GM19238 (cell line): ENCODE data around the gene SYTL4.
"Not testable (repeated sequence)": the region's sequence is repeated elsewhere in the genome, so short reads cannot be mapped to it uniquely, and the experiment has no call there.

Experiments used
- DNase-seq: peaks from one replicate; pipeline ENCODE4 v3.0.0; 2011; ENCODE audit warnings: low spot score; ENCODE audit not compliant: insufficient read length

The SYTL4 gene

GRCh38 chrX:100731441-100732281 is at the start of gene SYTL4:
SYTL4 (minus strand) TSS chrX:100732121; CDS start chrX:100702037, 30,084 bp downstream.
- no peak for DNase-seq

GRCh38 chrX:100769439-100769838 is 37.5 kb upstream of the SYTL4 start:
- DNase-seq, result not testable (repeated sequence)

DNA sequence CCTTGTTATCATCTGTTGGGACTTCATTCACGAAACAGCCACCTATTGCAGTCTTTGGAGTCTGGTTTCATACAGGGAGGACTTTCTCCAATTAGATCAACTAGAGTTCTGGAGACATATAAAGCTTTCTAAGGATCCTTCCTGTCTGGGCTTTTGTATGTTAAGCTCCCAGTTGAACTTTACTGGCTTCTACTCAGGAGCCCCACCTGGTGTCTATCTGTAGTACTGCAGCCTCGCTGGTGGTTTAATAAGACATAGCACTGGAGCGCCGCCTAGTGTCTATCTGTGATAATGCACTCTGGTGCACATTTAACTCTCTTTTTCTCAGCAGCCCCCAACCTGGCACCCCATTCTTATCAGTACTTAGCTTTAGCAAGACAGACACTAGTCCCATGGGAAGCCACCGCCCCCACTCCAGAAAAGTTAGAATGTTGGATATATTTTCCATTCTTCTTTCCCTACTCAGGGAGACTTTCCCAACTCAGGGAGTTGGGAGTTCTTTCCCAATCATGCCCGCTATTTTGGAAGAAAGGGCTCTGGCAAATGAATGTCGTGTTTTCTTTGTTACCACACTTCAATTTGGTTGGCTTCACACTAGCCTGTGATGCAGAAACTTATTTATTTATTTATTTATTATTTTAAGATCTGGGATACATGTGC is 36.9 kb upstream of the SYTL4 start:
- DNase-seq, result peak; percentile 35

DNA sequence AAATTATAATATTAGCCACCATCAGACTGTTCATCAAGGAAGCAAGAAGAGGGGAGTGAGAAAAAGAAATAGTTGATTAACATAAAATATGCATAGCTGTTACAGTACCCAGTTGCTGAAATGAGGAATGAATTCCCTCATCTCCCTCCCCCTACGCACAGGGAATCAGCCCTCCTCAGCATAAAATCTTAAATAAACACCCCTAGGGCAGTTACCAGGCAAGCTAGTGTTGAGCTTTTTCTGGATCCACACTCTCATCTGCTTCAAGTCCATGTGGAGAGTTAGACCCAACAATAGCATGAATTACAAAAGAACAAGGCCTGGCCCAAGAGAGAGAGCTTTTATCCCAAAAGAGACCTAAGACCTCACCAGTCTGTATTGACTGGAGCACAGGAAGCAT is 19.0 kb upstream of the SYTL4 start:
- DNase-seq, result no peak

GRCh38 chrX:100748108-100748507 is 16.2 kb upstream of the SYTL4 start:
- no peak for DNase-seq

DNA sequence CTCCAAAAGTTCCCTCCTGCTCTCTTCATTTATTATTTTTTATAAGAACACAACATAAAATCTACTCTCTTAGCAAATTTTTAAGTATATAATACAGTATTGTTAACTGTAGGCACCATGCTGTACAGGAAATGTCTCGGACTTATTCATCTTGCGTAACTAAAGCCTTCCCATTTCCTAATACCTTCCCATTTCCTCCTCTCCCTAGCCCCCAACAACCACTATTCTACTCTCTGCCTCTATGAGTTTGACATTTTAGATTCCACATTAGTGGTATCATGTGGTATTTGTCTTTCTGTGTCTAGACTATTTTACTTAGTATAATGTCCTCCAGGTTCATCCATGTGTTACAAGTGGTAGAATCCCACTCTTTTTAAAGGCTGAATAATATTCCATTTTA is 15.8 kb upstream of the SYTL4 start:
- no peak for DNase-seq

- no peak for DNase-seq
Measured at GRCh38 chrX:100747090-100747489, 15.2 kb upstream of the SYTL4 start.

DNA sequence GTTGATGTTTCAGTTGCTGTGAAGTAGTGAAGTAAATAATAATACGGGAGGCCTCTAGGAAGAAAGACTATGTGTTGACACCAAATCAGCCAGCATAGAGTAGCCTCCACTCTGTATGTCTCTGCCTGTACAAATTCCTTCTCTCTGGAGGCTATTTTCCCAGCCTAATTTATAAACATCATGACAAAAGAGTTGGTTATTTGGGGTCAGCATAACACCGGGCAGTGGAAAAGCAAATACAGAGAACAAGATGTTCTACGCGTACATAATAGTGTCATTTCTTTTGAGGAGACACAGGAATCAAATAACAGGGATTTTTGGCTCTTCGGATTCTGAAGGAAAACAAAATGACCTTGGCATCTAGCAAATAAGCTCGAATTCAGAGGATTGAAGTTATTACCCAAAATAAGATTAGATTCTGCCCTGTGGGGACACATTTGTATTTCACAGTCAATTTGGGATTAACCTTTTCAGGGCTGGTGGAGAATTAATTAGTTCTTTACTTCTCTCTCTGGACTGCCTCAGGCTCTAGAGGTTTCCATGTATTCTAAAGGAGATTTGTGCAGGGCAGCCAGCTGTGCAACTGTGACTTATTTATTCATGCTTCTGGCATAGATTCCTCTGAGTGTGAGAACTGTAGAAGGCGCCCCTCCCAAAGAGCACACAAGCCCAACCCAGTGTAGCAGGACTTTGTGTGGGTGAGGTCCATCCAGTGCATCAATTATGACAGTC is 14.1 kb upstream of the SYTL4 start:
- no peak for DNase-seq

DNA sequence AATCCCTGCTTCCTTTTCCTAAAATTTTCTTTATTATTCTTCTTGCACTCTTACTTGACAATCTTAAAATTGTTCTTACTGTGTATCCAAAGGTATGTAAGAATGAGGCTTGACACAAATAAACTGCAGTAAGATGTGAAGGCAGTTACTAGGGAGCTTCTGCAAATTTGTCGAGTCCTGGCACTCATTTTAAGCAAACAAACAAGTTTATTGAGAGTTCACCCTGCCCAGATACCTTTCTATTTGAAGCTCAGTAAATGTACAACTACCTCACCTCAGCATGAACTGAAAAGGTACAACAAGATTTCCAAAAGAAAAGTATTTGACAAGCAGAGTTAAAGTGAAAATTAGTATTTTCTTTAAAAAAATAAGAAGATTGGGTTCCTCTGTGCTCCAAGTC is 13.3 kb upstream of the SYTL4 start:
- DNase-seq, result no peak

DNA sequence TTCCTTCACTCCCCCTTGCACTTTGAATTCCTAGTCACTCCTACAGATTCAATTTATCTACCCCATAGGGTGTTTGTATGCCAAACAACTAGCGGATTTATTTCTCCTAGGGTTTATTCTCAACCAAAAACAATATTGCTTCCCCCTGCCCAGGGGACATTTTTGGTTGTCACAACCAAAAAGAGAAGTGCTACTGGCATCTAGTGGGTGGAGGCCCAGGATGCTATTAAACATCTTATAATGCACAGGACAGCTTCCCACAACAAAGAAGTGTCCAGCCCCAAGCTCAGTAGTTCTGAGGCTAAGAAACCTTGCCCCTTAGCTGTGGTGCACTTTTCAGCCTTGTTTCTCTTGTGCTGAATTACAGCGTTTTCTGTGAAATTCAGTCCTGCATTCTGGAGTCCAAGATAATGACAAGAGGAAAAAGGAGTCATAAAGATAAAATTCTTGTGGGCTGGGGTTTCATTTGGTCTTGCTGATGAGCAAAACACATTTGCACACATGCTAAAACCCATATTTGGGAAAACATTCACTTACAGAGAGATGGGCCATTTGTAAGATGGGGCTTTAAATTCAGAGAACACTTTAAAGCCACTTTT is 11.2 kb upstream of the SYTL4 start:
- no peak for DNase-seq

- DNase-seq, result not testable (repeated sequence)
Measured at GRCh38 chrX:100724006-100724405, 7.9 kb downstream of the SYTL4 start.

DNA sequence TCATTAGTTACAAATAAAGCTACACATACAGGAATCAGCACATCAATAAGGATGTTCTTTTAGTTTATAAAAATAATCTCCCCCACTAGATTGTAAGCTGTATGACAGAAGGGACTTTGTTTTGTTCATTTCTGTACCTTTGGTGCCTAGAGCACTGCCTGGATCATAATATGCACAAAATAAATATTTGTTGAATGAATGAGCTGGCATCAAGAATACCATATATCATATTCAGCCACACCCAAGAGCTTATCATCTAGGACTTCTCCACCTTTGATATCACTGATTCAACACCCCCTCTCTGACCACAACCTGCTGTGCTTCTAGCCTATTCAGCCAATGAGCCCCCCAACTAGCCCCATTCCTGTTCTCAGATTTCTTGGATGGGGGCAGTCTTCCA is 10.6 kb downstream of the SYTL4 start:
- no peak for DNase-seq

GRCh38 chrX:100720301-100720700 is 11.6 kb downstream of the SYTL4 start:
- no peak for DNase-seq

GRCh38 chrX:100719139-100719538 is 12.8 kb downstream of the SYTL4 start:
- DNase-seq, result no peak

DNA sequence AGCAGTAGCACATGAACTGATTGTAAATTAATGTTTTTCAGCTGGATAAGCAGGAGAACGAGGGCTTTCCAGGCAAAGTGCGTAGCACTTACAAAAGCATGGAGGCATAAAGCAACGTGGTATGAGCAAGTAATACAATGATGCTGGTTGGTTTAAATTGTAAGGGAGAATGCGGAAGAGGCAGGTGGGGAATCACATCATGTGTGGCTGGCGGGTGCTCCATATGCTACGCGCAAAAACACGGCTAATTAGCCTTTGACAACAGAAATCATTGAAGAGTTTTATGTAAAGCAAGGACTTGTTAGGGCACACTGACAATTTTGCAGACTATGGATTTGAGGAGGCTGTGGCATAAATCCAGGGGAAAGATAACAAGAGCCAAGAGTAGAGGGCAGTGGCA is 14.6 kb downstream of the SYTL4 start:
- no peak for DNase-seq

- DNase-seq, result no peak
Measured at GRCh38 chrX:100710816-100711215, 21.1 kb downstream of the SYTL4 start.

DNA sequence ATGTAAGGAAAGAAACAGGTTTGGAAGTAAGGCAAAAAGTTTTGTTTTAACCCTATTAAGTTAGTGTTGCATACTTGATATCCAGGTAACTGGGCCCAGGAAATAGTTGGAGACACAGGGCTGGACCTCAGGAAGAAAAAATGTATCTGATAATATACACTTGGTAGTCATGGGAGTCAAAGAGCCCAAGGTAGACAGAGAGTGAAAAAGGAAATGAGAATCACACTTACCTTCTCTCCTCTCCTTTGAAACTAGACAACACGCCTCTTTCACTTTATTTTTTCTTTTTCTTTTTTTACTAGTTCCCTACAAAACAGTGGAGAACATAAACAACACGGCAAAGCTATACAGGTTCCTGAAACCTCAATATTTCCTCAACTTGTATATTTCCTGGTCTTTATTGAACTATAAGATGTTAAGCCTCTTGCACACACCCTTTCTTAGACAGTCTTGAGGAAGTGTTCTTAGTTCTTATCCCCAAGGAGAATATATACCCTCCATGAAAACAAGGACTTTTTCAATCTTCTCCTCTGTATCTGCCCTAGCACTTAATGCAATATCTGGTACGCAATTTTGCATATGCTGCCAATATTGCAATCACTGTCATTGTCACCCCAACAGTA is 27.2 kb downstream of the SYTL4 start:
- no peak for DNase-seq

GRCh38 chrX:100700809-100701208 is 31.1 kb downstream of the SYTL4 start:
- DNase-seq, result no peak

GRCh38 chrX:100698551-100698950 is 33.4 kb downstream of the SYTL4 start:
- no peak for DNase-seq

DNA sequence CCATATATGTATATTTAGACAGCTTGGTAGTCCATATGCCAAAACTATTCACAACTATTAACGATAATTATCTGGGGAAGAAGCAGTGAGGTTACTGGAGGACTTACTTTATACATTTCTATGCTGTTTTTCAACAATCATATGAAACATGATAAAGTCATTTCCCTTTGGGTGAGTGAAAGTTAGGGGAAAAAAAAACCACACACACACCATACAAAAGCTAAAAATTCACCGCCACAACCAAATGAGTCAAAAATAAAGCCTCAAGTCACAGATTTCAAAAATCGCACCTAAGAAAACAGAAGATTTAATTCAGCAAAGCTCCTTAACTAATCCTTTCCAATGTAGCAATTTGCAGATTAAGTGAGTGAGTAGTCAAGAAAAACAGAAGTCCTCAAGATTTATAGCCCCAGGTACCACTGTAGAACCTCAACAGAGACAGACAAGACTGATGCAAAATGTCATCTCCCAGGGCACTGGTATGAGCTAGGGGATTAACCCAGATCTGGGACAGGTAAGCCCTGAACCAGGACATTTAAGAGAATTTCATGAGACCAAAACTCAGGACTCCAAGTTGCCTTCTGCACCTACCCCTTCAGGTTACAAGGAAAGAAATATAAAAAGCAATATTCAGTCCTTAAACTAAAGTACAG is 35.1 kb downstream of the SYTL4 start:
- no peak for DNase-seq

- no peak for DNase-seq
Measured at GRCh38 chrX:100695991-100696390, 35.9 kb downstream of the SYTL4 start.
